ENCODE data around the gene BLM. TPM values are rescaled to one million over a fixed set of nuclear protein-coding genes. Genes with fewer than 3 reads are reported as not detected.

BLM gene
- total RNA-seq, 1 experiment from 2014 or later, result 41.3 TPM

GRCh38 chr15:90809536-90809935 lies 92.4 kb downstream of the BLM start:
- Mint-ChIP-seq H3K36me3 (ENCODE audit: insufficient read depth in 1 of 3, low read depth in 3 of 3) (peaks cover 9 to 64% (median 56%) of the 10 kb centered on the region in 3 experiments; a peak in 6 of 7 replicates), H3K27ac (no peak overlapping the region; a peak in 1 of 7 replicates), H3K27me3 (ENCODE audit: low read depth) (no peaks in the 10 kb centered on the region), H3K9me3 (no peaks in the 10 kb centered on the region), H3K4me1 (peaks cover 15 to 22% of the 10 kb centered on the region in 2 experiments), H3K4me3 (no peak overlapping the region)
- no peak for DNase-seq
- Histone ChIP-seq H3K23ac (ENCODE audit: insufficient read length, low read depth, low read length) (no peak overlapping the region), H3K4ac (ENCODE audit: low read depth, low read length) (no peak overlapping the region), H2BK12ac (ENCODE audit: insufficient read length, low read depth, low read length) (no peak overlapping the region), H3K18ac (ENCODE audit: insufficient read length, low read depth, low read length) (no peak overlapping the region), H3K9me3 (ENCODE audit: control insufficient read depth, low read depth, low read length) (no peaks in the 10 kb centered on the region), H2BK5ac (ENCODE audit: insufficient read length, low read length) (no peak overlapping the region), H4K8ac (replicated peaks; ENCODE audit: insufficient read length, low read depth, low read length) (no peak overlapping the region), H2BK20ac (ENCODE audit: low read depth, low read length, poor library complexity, severe bottlenecking) (no peak overlapping the region), H3K9ac (ENCODE audit: extremely low read depth, insufficient read length, low read length) (no peak overlapping the region), H3T11ph (ENCODE audit: low read length) (no peak overlapping the region), H3K23me2 (ENCODE audit: insufficient read length, low read depth, low read length, poor library complexity, severe bottlenecking) (no peaks in the 10 kb centered on the region), H3K4me1 (ENCODE audit: insufficient read depth, low read length) (no peaks in the 10 kb centered on the region; the same call in 1 of the 2 replicates), H3K79me1 (ENCODE audit: insufficient read depth, low read depth, low read length, poor library complexity, severe bottlenecking) (no peaks in the 10 kb centered on the region), H4K5ac (ENCODE audit: insufficient read length, low read depth, low read length) (no peak overlapping the region), H3K27ac (ENCODE audit: insufficient read length, low read depth, low read length) (no peak overlapping the region), H4K20me1 (ENCODE audit: control insufficient read depth, insufficient read depth, insufficient read length) (no peaks in the 10 kb centered on the region), H4K91ac (ENCODE audit: insufficient read length, low read depth, low read length) (no peak overlapping the region), H3K27me3 (ENCODE audit: insufficient read depth, low read length) (no peaks in the 10 kb centered on the region), H2BK15ac (ENCODE audit: low read depth, low read length) (no peak overlapping the region), H3K4me2 (ENCODE audit: insufficient read depth, insufficient read length, low read length) (no peak overlapping the region), H2AK5ac (ENCODE audit: insufficient read length, low read length) (no peak overlapping the region), H3K14ac (ENCODE audit: insufficient read depth, low read length) (no peak overlapping the region), H2AFZ (ENCODE audit: low read length) (no peak overlapping the region), H3K56ac (ENCODE audit: insufficient read length, low read depth, low read length) (no peak overlapping the region), H3K79me2 (ENCODE audit: insufficient read depth, low read length) (no peaks in the 10 kb centered on the region), H2BK120ac (ENCODE audit: low read depth, low read length, poor library complexity, severe bottlenecking) (no peak overlapping the region)
- WGBS (ENCODE audit: extremely low coverage, insufficient read length, low lambda C conversion rate), result no CpG with 5 or more reads among the region's 4 CpGs
- no peak for TF ChIP-seq CTCF (conservative IDR thresholded peaks at IDR 0.05)

Data from H9 (cell line).